OCI-LY1 (cell line): Measurements from ENCODE around the gene CEACAM16.

ENCODE experiments used
- H2AFZ ChIP-seq: fragments of 200-600 bp; sonication (generic), shearing (Covaris generic); 2 replicates; pipeline ENCODE4 v1.6.0; 2014; ENCODE audit warnings: antibody characterized with exemption, mild to moderate bottlenecking, low read length
- H3F3A ChIP-seq: fragments of 200-600 bp; sonication (generic), shearing (Covaris generic); 2 replicates; pipeline ENCODE4 v1.6.0; 2014; ENCODE audit warnings: mild to moderate bottlenecking, antibody characterized with exemption, low read length, moderate library complexity; ENCODE audit not compliant: insufficient read depth
- H3K27ac ChIP-seq: fragments of 200-600 bp; sonication (generic); 2 replicates; pipeline ENCODE4 v1.5.1; 2014; ENCODE audit warnings: low read length, mixed run types, mild to moderate bottlenecking, low read depth; ENCODE audit not compliant: poor library complexity, severe bottlenecking
- H3K27me3 ChIP-seq: fragments of 200-600 bp; sonication (generic); 2 replicates; pipeline ENCODE4 v1.6.0; 2014; ENCODE audit warnings: antibody characterized with exemption, mild to moderate bottlenecking, low read length, moderate library complexity; ENCODE audit not compliant: insufficient read depth
- H3K36me3 ChIP-seq: fragments of 200-600 bp; sonication (generic); 2 replicates; pipeline ENCODE4 v1.6.1; 2014; ENCODE audit warnings: mild to moderate bottlenecking, antibody characterized with exemption, low read length, moderate library complexity, mixed read lengths; ENCODE audit not compliant: insufficient read depth
- H3K4me1 ChIP-seq: fragments of 200-600 bp; sonication (generic); 2 replicates; pipeline ENCODE4 v1.5.1; 2014; ENCODE audit warnings: mild to moderate bottlenecking, low read length, moderate library complexity; ENCODE audit not compliant: insufficient read depth, severe bottlenecking
- H3K4me2 ChIP-seq: fragments of 200-600 bp; sonication (generic), shearing (Covaris generic); 2 replicates; pipeline ENCODE4 v1.6.1; 2014; ENCODE audit warnings: low read length
- H3K4me3 ChIP-seq: fragments of 200-600 bp; sonication (generic); 2 replicates; pipeline ENCODE4 v1.5.1; 2014; ENCODE audit warnings: low read length, low read depth, mild to moderate bottlenecking, mixed read lengths; ENCODE audit not compliant: poor library complexity, severe bottlenecking
- H3K79me2 ChIP-seq: fragments of 200-600 bp; shearing (Covaris generic); 2 replicates; pipeline ENCODE4 v1.6.1; 2016; ENCODE audit warnings: mixed run types, low read length, mixed read lengths; ENCODE audit not compliant: insufficient read depth
- H3K9ac ChIP-seq: fragments of 200-600 bp; sonication (generic), shearing (Covaris generic); 2 replicates; pipeline ENCODE4 v1.6.1; 2014; ENCODE audit warnings: mild to moderate bottlenecking, low read length, mixed read lengths
- H3K9me2 ChIP-seq: fragments of 200-600 bp; sonication (generic), shearing (Covaris generic); 2 replicates; pipeline ENCODE4 v1.6.1; 2014; ENCODE audit warnings: low read depth, mild to moderate bottlenecking, low read length, mixed read lengths
- H3K9me3 ChIP-seq: fragments of 200-600 bp; shearing (Covaris generic); 2 replicates; pipeline ENCODE4 v1.6.1; 2014; ENCODE audit warnings: low read length, mixed read lengths
- H4K20me1 ChIP-seq: fragments of 200-600 bp; sonication (generic), shearing (Covaris generic); 2 replicates; pipeline ENCODE4 v1.6.0; 2016; ENCODE audit warnings: mild to moderate bottlenecking, low read length; ENCODE audit not compliant: insufficient read depth
- EZH2 ChIP-seq: fragments of 200-600 bp; sonication (generic), shearing (Covaris generic); IDR thresholded peaks from 2 replicates; pipeline ENCODE4 v1.8.0; 2017; ENCODE audit warnings: borderline replicate concordance, mixed run types, mild to moderate bottlenecking, antibody characterized with exemption, low read length, moderate library complexity, mixed read lengths
- TF ChIP-seq, protein P1 (sequence below): fragments of 200-600 bp; sonication (generic), shearing (Covaris generic); IDR thresholded peaks from 2 replicates; pipeline ENCODE4 v1.5.1; 2017; ENCODE audit warnings: mild to moderate bottlenecking, antibody characterized with exemption, low read length, moderate library complexity, mixed read lengths

The CEACAM16 gene

DNA sequence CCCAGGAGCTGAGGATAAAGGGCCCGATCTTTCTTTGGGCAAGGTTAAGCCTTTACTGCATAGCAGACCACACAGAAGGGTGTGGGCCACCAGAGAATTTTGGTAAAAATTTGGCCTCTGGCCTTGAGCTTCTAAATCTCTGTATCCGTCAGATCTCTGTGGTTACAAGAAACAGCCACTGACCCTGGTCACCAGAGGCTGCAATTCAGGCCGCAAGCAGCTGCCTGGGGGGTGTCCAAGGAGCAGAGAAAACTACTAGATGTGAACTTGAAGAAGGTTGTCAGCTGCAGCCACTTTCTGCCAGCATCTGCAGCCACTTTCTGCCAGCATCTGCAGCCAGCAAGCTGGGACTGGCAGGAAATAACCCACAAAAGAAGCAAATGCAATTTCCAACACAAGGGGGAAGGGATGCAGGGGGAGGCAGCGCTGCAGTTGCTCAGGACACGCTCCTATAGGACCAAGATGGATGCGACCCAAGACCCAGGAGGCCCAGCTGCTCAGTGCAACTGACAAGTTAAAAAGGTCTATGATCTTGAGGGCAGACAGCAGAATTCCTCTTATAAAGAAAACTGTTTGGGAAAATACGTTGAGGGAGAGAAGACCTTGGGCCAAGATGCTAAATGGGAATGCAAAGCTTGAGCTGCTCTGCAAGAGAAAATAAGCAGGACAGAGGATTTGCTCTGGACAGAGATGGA is 36.1 kb upstream of the CEACAM16 start:
- no peaks in the 10 kb centered on the region for H3K36me3 ChIP-seq

GRCh38 chr19:44663996-44664395 is 35.0 kb upstream of the CEACAM16 start:
- Histone ChIP-seq H3K9me3 (no peaks in the 10 kb centered on the region), H3K4me3 (no peak overlapping the region), H3K27ac (no peak overlapping the region), H3K79me2 (no peaks in the 10 kb centered on the region), H3K36me3 (no peaks in the 10 kb centered on the region), H2AFZ (no peak overlapping the region), H3K27me3 (no peaks in the 10 kb centered on the region; the same call in 1 of the 2 replicates), H3K4me2 (no peak overlapping the region), H4K20me1 (no peaks in the 10 kb centered on the region), H3F3A (no peaks in the 10 kb centered on the region), H3K9me2 (no peaks in the 10 kb centered on the region), H3K9ac (no peak overlapping the region), H3K4me1 (no peaks in the 10 kb centered on the region)
- TF ChIP-seq EZH2, result no peak
- TF ChIP-seq, protein P1, sequence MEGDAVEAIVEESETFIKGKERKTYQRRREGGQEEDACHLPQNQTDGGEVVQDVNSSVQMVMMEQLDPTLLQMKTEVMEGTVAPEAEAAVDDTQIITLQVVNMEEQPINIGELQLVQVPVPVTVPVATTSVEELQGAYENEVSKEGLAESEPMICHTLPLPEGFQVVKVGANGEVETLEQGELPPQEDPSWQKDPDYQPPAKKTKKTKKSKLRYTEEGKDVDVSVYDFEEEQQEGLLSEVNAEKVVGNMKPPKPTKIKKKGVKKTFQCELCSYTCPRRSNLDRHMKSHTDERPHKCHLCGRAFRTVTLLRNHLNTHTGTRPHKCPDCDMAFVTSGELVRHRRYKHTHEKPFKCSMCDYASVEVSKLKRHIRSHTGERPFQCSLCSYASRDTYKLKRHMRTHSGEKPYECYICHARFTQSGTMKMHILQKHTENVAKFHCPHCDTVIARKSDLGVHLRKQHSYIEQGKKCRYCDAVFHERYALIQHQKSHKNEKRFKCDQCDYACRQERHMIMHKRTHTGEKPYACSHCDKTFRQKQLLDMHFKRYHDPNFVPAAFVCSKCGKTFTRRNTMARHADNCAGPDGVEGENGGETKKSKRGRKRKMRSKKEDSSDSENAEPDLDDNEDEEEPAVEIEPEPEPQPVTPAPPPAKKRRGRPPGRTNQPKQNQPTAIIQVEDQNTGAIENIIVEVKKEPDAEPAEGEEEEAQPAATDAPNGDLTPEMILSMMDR, result no peak

More for the DNA sequence above, 36.1 kb upstream of the CEACAM16 start:
- Histone ChIP-seq H3K9ac (no peak overlapping the region), H3K4me2 (no peak overlapping the region), H3K4me1 (no peaks in the 10 kb centered on the region), H3K79me2 (no peaks in the 10 kb centered on the region), H3K27ac (no peak overlapping the region), H3K9me2 (no peaks in the 10 kb centered on the region), H3K4me3 (no peak overlapping the region), H3F3A (no peaks in the 10 kb centered on the region), H3K9me3 (no peaks in the 10 kb centered on the region), H3K27me3 (peaks cover 2% of the 10 kb centered on the region; the same call in 1 of the 2 replicates), H2AFZ (no peak overlapping the region), H4K20me1 (no peaks in the 10 kb centered on the region)
- TF ChIP-seq, protein P1, result no peak
- no peak for TF ChIP-seq EZH2

- TF ChIP-seq, protein P1, result no peak
- TF ChIP-seq EZH2, result no peak
- no peak overlapping the region for H3K27ac ChIP-seq
- H3K4me2 ChIP-seq, result no peak overlapping the region
- H3K9me2 ChIP-seq, result no peaks in the 10 kb centered on the region
- no peaks in the 10 kb centered on the region for H3K79me2 ChIP-seq
- no peaks in the 10 kb centered on the region for H3F3A ChIP-seq
- H4K20me1 ChIP-seq, result no peaks in the 10 kb centered on the region
- no peaks in the 10 kb centered on the region; the same call in 1 of the 2 replicates for H3K27me3 ChIP-seq
- H3K36me3 ChIP-seq, result no peaks in the 10 kb centered on the region
- H2AFZ ChIP-seq, result no peak overlapping the region
- no peak overlapping the region for H3K9ac ChIP-seq
- H3K4me3 ChIP-seq, result no peak overlapping the region
- no peaks in the 10 kb centered on the region for H3K4me1 ChIP-seq
- H3K9me3 ChIP-seq, result no peaks in the 10 kb centered on the region
Observed at GRCh38 chr19:44664976-44665375, 34.0 kb upstream of the CEACAM16 start.
